SU-DHL-6 (cell line): ENCODE data around the gene ITGB2.

Experiments used
- CTCF ChIP-seq: fragments of 200-600 bp; sonication (generic); IDR thresholded peaks from one replicate; pipeline ENCODE4 v1.5.1; 2017; ENCODE audit warnings: antibody characterized with exemption, mild to moderate bottlenecking, low read length, moderate library complexity; ENCODE audit not compliant: insufficient read depth, poor library complexity, severe bottlenecking
- EZH2phosphoT487 ChIP-seq: fragments of 200-600 bp; sonication (generic), shearing (Covaris generic); conservative IDR thresholded peaks from 2 replicates; pipeline ENCODE4 v1.6.1; 2018; ENCODE audit warnings: mild to moderate bottlenecking, antibody characterized with exemption, low read length, moderate library complexity, mixed read lengths

GRCh38 chr21:44957901-44958451 lies 37.3 kb upstream of the ITGB2 start:
- TF ChIP-seq CTCF (no peak), EZH2phosphoT487 (no peak)
